Mucosa of rectum (tissue), 2 donors: ENCODE data around the gene POLR3H.

ENCODE experiments used
- H3K27ac ChIP-seq, 2 donors: one replicate each; pipeline ENCODE4 v1.7.0; 2013; ENCODE audit warnings: inconsistent platforms in 2 of 2, low read depth in 2 of 2, low read length in 2 of 2
- H3K27me3 ChIP-seq, 2 donors: one replicate each; pipeline ENCODE4 v1.7.0; 2013; ENCODE audit warnings: low read length in 2 of 2; ENCODE audit not compliant: control insufficient read depth in 2 of 2, insufficient read depth in 2 of 2
- H3K36me3 ChIP-seq, 2 donors: one replicate each; pipeline ENCODE4 v1.7.0; 2013; ENCODE audit warnings: low read length in 2 of 2; ENCODE audit not compliant: control insufficient read depth in 2 of 2, insufficient read depth in 2 of 2
- H3K4me1 ChIP-seq, 2 donors: one replicate each; pipeline ENCODE4 v1.7.0; 2013; ENCODE audit warnings: low read length in 2 of 2, mild to moderate bottlenecking in 1 of 2; ENCODE audit not compliant: control insufficient read depth in 2 of 2, insufficient read depth in 2 of 2
- H3K4me3 ChIP-seq, 2 donors: one replicate each; pipeline ENCODE4 v1.7.0; 2013; ENCODE audit warnings: low read length in 2 of 2
- H3K9ac ChIP-seq, 2 donors: one replicate each; pipeline ENCODE4 v1.7.0; 2013; ENCODE audit warnings: low read length in 2 of 2, low read depth in 1 of 2, mild to moderate bottlenecking in 1 of 2
- H3K9me3 ChIP-seq, 2 donors: one replicate each; pipeline ENCODE4 v1.7.0; 2013; ENCODE audit warnings: low read length in 2 of 2; ENCODE audit not compliant: control insufficient read depth in 2 of 2
- donor health status: healthy.
- donor health status: Normal muscosa, but diverticular disease.

POLR3H gene

GRCh38 chr22:41539146-41540005 is 4.9 kb downstream of the POLR3H start:
- Histone ChIP-seq H3K27me3 (no peaks in the 10 kb centered on the region), H3K9ac (no peak overlapping the region), H3K4me3 (no peak overlapping the region), H3K4me1 (peaks cover 2 to 14% of the 10 kb centered on the region in 2 donors), H3K36me3 (peaks cover 6 to 9% of the 10 kb centered on the region in 2 donors), H3K9me3 (no peaks in the 10 kb centered on the region), H3K27ac (peak overlapping the region in 1 of 2 donors; percentile 13)

GRCh38 chr22:41538583-41538982 is 5.7 kb downstream of the POLR3H start:
- Histone ChIP-seq H3K36me3 (peaks cover 9 to 13% of the 10 kb centered on the region in 2 donors), H3K27me3 (no peaks in the 10 kb centered on the region), H3K4me3 (no peak overlapping the region), H3K27ac (no peak overlapping the region), H3K9me3 (no peaks in the 10 kb centered on the region), H3K9ac (no peak overlapping the region), H3K4me1 (peaks cover 2 to 10% of the 10 kb centered on the region in 2 donors)

GRCh38 chr22:41537203-41537602 is 7.1 kb downstream of the POLR3H start:
- no peak overlapping the region for H3K9ac ChIP-seq
- H3K4me1 ChIP-seq: peaks cover 2 to 4% of the 10 kb centered on the region in 2 donors
- no peaks in the 10 kb centered on the region for H3K27me3 ChIP-seq
- H3K4me3 ChIP-seq: no peak overlapping the region
- no peaks in the 10 kb centered on the region for H3K9me3 ChIP-seq
- H3K36me3 ChIP-seq: peaks cover 12 to 14% of the 10 kb centered on the region in 2 donors
- no peak overlapping the region for H3K27ac ChIP-seq

- peaks cover 2 to 4% of the 10 kb centered on the region in 2 donors for H3K4me1 ChIP-seq
- H3K36me3 ChIP-seq: peaks cover 26 to 30% of the 10 kb centered on the region in 2 donors
- no peaks in the 10 kb centered on the region for H3K27me3 ChIP-seq
- H3K27ac ChIP-seq: no peak overlapping the region
- H3K4me3 ChIP-seq: no peak overlapping the region
- H3K9ac ChIP-seq: no peak overlapping the region
- no peaks in the 10 kb centered on the region for H3K9me3 ChIP-seq
These were observed 9.0 kb downstream of the POLR3H start for GRCh38 chr22:41535244-41535643.

GRCh38 chr22:41534219-41534618 is 10.1 kb downstream of the POLR3H start:
- no peak overlapping the region for H3K27ac ChIP-seq
- no peaks in the 10 kb centered on the region for H3K27me3 ChIP-seq
- H3K36me3 ChIP-seq: peaks cover 25 to 32% of the 10 kb centered on the region in 2 donors
- H3K9ac ChIP-seq: no peak overlapping the region
- H3K9me3 ChIP-seq: no peaks in the 10 kb centered on the region
- H3K4me3 ChIP-seq: no peak overlapping the region
- peaks cover 0 to 2% of the 10 kb centered on the region in 2 donors for H3K4me1 ChIP-seq

GRCh38 chr22:41532908-41533825 is 11.1 kb downstream of the POLR3H start:
- no peak overlapping the region for H3K9ac ChIP-seq
- H3K9me3 ChIP-seq: no peaks in the 10 kb centered on the region
- H3K27me3 ChIP-seq: no peaks in the 10 kb centered on the region
- H3K27ac ChIP-seq: no peak overlapping the region
- H3K4me1 ChIP-seq: peaks cover 0 to 2% of the 10 kb centered on the region in 2 donors
- H3K4me3 ChIP-seq: no peak overlapping the region
- H3K36me3 ChIP-seq: peaks cover 35 to 43% of the 10 kb centered on the region in 2 donors

GRCh38 chr22:41531715-41532477 is 12.4 kb downstream of the POLR3H start:
- no peak overlapping the region for H3K9ac ChIP-seq
- no peak overlapping the region for H3K4me3 ChIP-seq
- H3K27me3 ChIP-seq: no peaks in the 10 kb centered on the region
- H3K36me3 ChIP-seq: peaks cover 48 to 53% of the 10 kb centered on the region in 2 donors
- H3K27ac ChIP-seq: no peak overlapping the region
- H3K4me1 ChIP-seq: peaks cover 0 to 2% of the 10 kb centered on the region in 2 donors
- no peaks in the 10 kb centered on the region for H3K9me3 ChIP-seq

GRCh38 chr22:41530890-41531714 is 13.2 kb downstream of the POLR3H start:
- Histone ChIP-seq H3K27me3 (no peaks in the 10 kb centered on the region), H3K27ac (no peak overlapping the region), H3K4me1 (peaks cover 2 to 5% of the 10 kb centered on the region in 2 donors), H3K9me3 (no peaks in the 10 kb centered on the region), H3K9ac (no peak overlapping the region), H3K36me3 (peaks cover 56 to 61% of the 10 kb centered on the region in 2 donors), H3K4me3 (no peak overlapping the region)

GRCh38 chr22:41528938-41529561 is 15.2 kb downstream of the POLR3H start:
- Histone ChIP-seq H3K4me1 (peaks cover 9 to 13% of the 10 kb centered on the region in 2 donors), H3K27ac (no peak overlapping the region), H3K9me3 (no peaks in the 10 kb centered on the region), H3K27me3 (no peaks in the 10 kb centered on the region), H3K9ac (no peak overlapping the region), H3K36me3 (peaks cover 72 to 76% of the 10 kb centered on the region in 2 donors), H3K4me3 (no peak overlapping the region)
